Endometrial microvascular endothelial cells (primary cell): ENCODE data around the gene GLIPR1L1. TPM values are rescaled to one million over a fixed set of nuclear protein-coding genes. Genes with fewer than 3 reads are reported as not detected.

ENCODE experiments used
- in situ Hi-C: cut with HindIII; loops from 2 replicates; pipeline ENCODE4 v1.10.0; 2017; ENCODE audit warnings: low sequenced_read_pairs, low pct_unique_long_range_greater_than_20kb; ENCODE audit errors: inconsistent ontology term
- total RNA-seq: library from RNA; depleted of rRNA; stranded (reverse); fragments of >200 nt; gene quantifications from one replicate; pipeline ENCODE4 v1.2.3, GENCODE V29; 2015; ENCODE audit errors: inconsistent ontology term

The GLIPR1L1 gene
- not detected for total RNA-seq

- in situ Hi-C loops, result no loop called here
Observed at GRCh38 chr12:75334384-75335030, at the start of gene GLIPR1L1. TSS of gene GLIPR1L1 (plus strand) at chr12:75334670. CDS start at chr12:75334729, 59 bp downstream.

DNA sequence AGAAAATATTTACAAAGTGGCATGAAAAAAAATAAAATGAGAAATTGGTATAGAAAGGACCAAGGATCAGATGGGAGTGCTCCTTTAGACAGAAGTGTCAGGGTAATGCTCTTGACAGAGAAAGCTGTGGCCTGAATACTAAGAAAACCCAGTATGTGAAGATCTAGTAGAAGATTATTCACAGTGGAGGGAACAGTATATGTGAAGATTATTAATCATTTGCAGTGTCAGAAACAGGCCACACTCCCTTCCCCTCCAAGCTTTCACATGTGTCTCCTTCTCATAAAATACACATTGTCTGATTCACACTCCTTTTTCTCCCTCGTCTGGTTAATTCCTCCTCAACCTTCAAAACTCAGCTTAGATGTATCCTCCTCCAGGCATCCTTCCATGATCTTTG lies 45.6 kb upstream of the GLIPR1L1 start:
- in situ Hi-C loops, result no loop called here

DNA sequence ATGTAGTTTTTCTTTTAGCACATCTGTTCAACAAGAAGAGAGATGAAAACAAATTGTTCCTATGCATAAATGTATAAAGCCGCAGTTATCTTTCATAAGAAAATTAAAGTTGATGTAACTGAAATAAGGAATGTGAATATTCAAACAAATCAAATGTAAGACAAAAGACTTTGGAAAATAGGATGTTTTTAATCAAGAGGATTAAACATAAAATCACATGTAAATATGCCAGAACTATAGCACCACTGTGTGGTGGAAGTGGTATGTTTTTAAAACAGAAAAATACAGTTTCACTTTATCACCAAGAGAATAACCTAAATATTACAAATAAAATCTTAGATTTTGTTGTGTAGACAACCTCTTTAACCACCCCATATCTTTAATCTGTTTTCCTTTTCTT lies 44.7 kb upstream of the GLIPR1L1 start:
- in situ Hi-C loops, result no loop called here

DNA sequence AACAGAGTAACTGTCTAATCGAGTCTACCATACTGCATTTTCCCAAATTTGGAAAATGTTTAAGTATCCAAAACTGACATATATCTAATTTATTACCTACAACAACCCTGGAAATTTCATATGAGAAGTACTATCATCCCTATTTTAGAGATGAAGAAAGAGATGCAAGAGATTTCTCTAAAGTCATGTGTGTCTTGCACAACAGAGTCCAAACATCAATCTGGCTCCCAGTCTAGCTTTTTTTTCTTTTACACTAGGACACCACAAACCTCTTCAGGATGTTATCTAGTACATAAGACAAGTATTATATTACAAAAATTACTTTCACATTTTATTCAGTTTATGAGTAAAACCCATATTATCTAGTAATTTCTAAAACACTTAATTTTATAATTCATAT lies 43.5 kb upstream of the GLIPR1L1 start:
- in situ Hi-C loops, result no loop called here

DNA sequence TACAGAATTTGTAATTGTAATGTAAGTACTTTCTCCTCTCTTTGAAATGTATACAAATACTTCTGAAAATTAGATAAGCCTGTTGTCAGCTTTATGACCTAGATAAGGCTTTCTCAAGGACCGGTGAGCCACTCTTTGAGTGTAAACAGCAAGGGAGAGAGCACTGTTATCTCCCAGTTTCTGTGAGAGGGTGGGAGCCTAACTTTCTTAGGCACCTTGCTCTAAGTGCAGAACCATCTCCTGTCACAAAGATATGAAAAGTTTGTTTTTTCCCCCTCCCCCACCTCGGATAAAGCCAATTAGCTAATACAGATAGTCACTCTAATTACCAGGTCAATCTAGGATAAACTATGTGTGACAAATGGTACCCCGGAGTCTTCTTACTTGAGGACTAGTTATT lies 40.1 kb upstream of the GLIPR1L1 start:
- in situ Hi-C loops, result no loop called here

DNA sequence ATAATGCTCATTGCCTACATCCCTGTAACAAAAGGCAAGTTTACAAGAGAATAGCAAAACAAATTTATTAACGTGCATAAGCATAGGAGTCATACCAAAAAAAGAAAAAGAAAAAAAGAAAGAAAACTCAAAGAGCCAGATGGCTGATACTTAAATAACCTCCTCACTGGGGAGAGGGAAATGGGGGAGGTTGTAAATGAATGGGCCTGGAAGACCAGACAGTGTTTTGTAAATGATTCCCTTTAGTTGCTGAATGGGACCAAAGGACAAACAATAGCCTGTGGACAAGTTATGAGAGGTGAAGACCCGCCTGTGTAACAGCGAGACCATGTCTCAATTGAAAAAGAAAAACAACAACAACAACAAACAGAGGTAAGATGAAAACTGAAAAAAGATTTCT lies 39.7 kb upstream of the GLIPR1L1 start:
- in situ Hi-C loops, result no loop called here

DNA sequence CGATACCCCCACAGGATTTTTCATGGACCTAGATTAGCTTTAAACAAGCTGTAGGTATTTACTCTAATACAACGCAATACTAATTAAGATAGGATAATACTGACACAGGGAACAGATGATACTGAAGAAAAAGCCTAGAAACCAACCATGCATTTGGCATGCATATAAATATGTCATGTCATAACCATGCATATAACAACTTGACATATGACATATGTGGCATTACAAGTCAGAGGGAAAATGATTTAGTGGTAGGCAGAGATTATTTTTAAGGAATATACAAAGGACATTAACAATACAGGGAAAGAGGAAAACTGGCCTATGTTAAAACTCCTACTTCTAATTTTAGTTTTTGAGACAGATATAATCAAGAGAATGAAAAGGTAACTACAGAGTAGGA lies 32.2 kb upstream of the GLIPR1L1 start:
- in situ Hi-C loops, result no loop called here

GRCh38 chr12:75302781-75303180 lies 31.7 kb upstream of the GLIPR1L1 start:
- in situ Hi-C loops, result no loop called here

DNA sequence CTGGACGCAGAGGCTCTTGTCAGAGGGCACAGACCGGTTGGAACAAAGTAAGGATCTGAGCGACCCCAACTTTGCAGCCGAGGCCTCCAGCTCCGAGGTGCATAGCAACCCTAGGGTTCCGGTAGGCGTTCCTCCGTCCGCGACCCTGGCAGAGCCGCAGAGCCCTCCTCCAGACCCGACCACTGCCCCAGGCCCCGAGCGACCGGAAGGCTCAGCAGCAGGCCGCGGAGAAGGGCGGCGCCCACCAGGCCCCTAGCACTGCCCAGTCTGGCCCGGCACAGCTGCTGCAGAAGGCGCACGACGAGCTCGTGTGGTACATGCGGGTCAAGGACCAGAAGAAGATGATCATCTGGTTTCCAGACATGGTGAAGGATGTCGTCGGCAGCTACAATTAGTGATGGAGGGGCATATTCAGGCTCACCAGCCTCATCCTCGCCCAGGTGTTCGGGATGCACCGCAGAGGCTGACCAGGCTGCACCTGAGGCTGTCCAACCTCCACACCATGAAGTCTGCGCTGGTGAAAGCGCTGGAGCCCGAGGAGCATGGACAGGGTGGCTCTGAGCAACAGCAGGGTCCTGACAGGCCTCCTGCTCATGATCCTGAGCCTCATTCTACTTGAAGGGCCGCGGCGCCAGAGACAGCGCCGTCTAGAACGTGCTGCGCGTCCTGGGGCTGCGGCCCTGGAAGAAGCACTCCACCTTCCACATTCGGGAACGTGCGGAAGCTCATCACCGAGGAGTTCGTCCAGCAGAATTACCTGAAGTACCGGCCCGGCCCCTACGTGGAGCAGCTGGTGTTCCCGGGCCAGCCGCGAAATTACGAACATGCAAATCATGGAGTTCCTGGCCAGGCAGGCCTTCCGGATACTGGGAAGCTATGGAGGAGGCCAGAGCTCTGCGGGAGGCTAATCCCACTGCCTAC lies 28.8 kb upstream of the GLIPR1L1 start:
- in situ Hi-C loops, result no loop called here

GRCh38 chr12:75308279-75308678 lies 26.2 kb upstream of the GLIPR1L1 start:
- in situ Hi-C loops, result no loop called here

- in situ Hi-C loops, result no loop called here
Observed at GRCh38 chr12:75311369-75311768, 23.1 kb upstream of the GLIPR1L1 start.

GRCh38 chr12:75315518-75315917 lies 19.0 kb upstream of the GLIPR1L1 start:
- in situ Hi-C loops, result no loop called here

DNA sequence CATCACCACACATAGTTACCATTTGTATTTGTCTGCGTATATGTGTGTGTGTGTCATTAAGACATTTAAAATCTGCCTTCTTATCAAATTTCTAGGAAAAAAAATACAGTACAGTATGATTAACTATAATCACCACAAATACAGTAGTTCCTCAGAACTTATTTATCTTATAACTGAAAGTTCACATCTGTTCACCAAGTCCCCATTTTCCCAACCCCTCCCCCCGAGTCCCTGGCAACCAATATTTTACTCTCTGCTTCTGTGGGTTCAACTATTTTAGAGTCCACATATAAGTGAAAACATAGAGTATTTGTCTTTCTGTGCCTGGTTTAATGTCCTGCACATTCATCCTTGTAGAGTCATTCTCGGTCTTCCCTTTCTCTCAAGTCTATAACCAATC lies 16.7 kb upstream of the GLIPR1L1 start:
- in situ Hi-C loops, result no loop called here

- in situ Hi-C loops, result no loop called here
Observed at GRCh38 chr12:75322464-75322863, 12.0 kb upstream of the GLIPR1L1 start.

- in situ Hi-C loops, result no loop called here
Observed at GRCh38 chr12:75323663-75324062, 10.8 kb upstream of the GLIPR1L1 start.

DNA sequence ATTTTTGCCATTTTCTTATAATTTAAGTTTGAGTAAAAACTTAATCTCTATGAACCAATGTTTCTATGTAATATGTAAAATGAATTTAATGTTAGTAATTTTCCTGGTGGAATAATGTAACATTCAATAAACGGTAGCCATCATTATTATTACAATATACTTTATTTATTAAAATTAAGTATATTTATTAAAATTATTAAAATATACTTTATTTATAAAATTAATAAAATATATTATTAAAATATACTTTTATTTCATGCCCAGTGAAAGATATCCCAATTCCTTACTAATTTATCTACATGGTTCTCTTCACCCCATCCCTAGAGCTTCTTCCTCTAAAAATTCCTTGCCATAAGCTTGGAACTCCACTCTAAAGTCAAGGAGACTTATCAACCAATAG lies 6.8 kb upstream of the GLIPR1L1 start:
- in situ Hi-C loops, result no loop called here

GRCh38 chr12:75329918-75330826 lies 4.3 kb upstream of the GLIPR1L1 start, which contains the start of gene CAPS2:
TSS of gene CAPS2 (minus strand) at chr12:75330324. CDS start at chr12:75326498, 3,826 bp downstream.
- in situ Hi-C loops, result no loop called here

DNA sequence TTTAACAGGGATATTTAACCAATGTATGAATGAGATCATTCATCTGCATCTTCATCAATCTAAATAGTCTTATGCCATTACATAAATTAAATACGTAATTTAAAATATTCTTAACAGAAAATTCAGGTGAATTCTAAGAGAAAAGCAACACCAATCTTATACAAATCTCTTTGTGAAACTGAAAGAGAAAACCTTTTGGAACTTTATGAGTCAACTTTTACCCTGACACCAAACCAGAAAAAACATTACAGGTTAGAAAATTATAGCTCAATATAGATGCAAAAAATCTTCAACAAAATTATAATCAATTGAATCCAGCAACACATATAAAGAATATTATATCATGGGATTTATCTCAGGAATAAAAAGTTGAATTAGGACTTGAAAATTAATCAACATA lies 3.4 kb downstream of the GLIPR1L1 start:
- in situ Hi-C loops, result no loop called here

DNA sequence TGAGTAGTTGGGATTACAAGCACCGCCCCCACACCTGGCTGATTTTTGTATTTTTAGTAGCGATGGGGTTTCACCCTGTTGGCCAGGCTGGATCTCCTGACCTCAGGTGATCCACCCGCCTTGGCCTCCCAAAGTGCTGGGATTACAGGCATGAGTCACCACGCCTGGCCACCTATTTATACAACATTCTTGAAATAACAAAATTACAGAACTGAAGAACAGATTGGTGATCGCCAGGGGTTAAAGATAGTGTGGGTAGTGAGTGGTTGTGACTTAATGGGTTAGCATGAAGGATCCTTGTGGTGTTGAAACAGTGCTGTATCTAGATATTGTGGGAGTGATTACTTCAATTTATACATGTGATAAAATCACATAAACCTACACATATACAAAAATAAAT lies 7.4 kb downstream of the GLIPR1L1 start:
- in situ Hi-C loops, result no loop called here
